GM19025 (cell line): ENCODE results near the gene RHOF.
A peak's percentile ranks its signal among the peaks of the same experiment; 100 is the strongest.

Source experiments
- ATAC-seq: cut with Tn5 transposase; IDR thresholded peaks from one replicate; pipeline ENCODE4 v1.9.1; 2021; ENCODE audit warnings: mild to moderate bottlenecking, low read depth, moderate library complexity; ENCODE audit not compliant: unreplicated experiment

Gene RHOF, protein sequence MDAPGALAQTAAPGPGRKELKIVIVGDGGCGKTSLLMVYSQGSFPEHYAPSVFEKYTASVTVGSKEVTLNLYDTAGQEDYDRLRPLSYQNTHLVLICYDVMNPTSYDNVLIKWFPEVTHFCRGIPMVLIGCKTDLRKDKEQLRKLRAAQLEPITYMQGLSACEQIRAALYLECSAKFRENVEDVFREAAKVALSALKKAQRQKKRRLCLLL

DNA sequence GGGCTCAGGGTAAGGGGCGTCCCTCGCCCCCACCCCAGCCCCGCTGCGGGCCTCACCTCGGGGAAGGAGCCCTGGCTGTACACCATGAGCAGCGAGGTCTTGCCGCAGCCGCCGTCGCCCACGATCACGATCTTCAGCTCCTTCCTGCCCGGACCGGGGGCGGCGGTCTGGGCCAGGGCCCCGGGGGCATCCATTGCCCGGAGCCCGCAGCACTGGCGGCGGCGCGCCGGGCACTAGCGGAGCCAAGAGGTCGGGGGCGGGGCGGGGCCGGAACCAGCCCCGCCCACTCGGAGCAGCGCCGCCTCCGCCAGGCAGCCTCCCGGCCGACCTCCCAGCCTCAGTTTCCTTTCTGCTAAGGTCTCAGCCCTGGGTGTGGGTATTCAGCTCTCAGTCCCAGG, at the start of gene RHOF:
Gene RHOF, minus strand, starts transcription at position 249 of the 398 bp plus-strand sequence. Its CDS starts 55 bp downstream, at position 194.
- ATAC-seq: peak; percentile 18

DNA sequence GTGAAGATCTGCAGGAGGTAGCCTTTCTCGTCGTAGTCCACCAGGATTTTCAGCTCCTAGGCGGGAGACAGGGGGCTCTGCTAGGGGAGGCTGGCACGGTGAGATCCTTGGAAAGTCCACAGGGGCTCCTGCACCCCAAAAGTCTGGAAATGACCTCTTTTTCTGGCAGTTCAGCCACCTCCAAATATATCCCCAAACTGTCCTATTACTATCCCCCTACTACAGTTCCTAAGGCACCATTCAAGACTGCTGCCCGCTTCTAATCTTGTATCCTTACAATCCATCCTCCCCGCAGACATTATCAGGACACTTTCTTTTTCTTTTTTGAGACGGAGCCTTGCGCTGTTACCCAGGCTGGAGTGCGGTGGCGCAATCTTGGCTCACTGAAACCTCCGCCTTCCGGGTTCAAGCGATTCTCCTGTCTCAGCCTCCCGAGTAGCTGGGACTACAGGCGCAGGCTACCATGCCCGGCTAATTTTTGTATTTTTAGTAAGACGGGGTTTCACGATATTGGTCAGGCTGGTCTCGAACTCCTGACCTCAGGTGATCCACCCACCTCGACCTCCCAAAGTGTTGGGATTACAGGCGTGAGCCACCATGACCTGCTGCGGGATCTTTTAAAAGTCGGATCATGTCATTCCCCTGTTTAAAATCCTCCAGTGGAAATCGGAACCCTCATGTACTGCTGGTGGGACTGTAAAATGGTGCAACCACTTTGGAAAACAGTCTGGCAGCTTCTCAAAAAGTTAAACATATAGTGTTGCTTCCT, 46.7 kb upstream of the RHOF start:
- no peak for ATAC-seq

DNA sequence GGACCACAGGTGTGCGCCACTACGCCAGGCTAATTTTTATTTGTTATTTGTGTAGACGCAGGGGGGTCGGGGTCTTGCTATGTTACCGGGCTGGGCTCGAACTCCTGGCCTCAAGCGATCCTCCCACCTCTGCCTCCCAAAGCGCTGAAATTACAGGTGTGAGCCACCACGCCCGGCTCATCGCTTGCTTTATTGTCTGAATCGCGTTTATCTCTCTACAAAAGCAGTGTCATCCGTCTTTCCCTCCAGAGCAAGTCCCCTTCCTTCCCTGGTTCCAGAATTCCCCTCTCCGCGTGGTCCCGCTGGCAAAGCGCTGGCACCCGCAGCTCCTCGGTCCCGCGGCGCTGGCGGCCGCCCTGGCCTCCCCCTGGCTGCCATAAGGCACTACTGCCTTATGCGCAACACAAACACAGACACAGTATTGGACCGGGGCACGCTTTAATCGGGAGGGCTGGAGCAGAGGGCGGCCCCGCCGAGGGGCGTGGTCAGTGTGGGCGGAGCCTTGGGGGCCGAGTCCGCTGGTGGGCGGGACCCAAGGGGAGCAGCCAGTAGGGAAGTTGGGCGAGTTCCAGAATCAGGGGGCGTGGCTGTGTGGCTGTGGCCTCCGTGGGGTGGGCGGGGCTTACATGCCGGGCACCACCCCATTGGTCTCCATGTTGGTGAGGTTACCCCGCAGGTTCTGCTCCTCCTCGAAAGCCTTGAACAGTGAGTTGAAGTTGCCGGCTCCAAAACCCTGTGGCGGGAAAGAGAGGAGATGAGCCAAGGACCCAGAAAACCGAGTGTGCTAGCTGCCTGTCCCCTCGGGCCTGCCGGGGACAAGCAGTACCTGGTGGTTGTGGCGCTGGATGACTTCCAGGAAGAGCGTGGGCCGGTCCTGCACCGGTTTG, 45.9 kb upstream of the RHOF start:
- ATAC-seq: peak; percentile 93

DNA sequence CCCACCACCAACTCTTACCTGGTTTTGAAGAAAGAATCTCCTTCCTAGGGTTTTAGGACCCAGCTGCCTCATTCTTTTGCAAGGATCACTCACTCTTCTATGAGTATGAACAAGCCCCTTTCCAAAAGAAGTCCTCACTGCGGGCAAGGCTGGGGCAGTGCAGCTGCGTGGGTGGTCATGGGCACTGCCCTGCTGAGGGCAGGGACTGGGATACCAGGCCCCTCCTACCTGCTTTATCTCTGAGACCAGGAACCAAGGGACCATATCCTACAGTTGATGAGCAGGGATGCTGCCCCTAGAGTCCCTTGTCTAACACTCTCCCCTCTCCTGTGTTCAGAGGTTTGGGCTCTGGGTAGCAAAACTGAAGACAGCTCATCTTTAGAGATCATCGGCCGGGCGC, 44.6 kb upstream of the RHOF start:
- ATAC-seq: no peak

DNA sequence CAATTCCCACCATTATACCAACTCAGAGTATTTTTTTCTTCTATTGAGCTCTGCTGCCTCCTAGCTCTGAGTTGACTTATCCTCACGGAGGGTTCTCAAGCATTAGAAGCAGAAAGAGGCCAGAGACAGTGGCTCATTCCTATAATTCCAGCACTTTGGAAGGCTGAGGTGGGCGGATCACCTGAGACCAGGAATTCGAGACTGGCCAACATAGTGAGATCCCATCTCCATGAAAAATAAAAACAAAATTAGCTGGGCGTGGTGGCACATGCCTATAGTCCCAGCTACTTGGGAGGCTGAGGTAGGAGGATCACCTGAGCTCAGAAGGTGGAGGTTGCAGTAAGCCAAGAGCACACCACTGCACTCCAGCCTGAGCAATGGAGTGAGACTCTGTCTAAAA, 44.2 kb upstream of the RHOF start:
- ATAC-seq: no peak

DNA sequence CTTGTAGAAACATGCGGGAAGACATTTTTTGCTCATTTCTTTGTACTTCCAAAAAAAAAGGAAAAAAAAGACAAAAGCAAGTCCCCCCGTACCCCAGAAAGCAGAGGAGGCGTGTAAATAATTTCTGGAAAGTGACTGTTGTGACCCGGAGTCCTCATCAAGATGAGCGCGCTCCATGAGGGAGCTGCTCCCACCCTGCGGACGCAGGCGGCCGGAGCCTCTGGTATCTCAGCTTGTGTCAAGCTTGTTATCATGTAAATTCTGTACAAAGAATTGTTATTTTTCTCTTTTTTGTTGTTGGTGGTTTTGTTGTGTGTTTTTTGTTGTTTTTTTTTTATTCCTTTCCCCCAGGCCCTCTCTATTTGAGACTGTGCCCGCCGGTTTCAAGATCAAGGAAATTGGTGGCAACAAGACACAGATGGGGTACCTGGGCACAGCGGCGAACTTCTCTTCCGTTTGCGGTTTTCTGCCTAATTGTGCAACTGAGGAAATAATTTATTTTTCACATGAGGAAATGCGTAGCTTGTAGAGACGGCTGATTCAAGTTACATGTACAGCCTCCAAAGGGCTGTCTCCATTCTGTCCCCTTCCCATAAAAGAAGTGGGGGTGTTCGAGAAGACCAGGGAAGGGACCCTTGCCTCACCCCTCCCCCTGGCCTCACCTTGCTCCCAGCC, 38.2 kb upstream of the RHOF start:
- no peak for ATAC-seq

DNA sequence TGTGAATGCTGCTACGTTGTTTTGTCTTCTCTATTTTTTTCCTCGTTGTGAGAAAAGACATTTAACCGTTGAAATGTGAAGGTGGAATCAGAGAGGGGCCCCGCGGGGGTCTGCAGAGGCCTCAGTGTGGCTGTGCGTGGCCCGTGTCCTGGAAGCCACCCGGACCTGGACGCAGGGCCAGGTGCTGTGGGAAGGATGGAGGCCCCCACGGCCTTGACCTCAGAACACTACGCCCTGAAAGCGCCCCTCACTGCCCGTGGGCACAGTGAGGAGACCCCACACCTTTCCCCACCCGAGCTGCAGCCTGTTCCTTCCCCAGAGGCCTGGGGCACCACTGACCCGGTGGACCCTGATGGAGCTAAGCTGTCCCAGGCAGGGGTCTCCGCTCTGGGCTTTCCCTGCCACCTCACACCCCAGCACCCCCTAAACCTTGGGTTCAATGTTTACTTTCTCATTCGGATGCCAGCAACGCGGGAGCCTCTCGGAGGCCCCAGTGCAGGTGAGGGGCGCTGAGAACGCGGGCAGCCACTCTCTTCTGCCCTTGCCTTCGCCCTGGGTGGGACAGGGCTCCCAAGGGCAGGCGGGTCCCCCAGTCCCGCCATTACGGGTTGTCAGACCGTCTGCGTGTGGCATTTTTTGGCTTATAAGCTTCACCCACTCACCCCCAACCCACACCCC, 37.2 kb upstream of the RHOF start:
- ATAC-seq: no peak

DNA sequence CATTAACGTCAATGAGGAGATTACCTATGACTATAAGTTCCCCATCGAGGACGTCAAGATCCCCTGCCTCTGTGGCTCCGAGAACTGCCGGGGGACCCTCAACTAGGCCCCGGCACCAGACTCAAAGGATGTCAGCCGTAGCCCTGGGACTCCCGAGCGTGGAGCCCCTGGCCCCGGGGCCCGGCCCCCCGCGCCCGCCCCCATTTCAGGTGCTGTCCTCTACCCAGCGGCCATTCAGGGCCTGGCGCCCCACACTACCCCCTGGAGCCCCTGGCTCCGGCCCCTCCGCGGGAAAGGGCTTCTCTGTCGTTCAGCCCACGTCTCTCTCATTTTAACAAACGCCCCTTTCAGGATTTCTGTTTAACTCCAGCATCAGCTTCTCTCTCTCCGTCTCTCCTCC, 36.6 kb upstream of the RHOF start:
- ATAC-seq: no peak

DNA sequence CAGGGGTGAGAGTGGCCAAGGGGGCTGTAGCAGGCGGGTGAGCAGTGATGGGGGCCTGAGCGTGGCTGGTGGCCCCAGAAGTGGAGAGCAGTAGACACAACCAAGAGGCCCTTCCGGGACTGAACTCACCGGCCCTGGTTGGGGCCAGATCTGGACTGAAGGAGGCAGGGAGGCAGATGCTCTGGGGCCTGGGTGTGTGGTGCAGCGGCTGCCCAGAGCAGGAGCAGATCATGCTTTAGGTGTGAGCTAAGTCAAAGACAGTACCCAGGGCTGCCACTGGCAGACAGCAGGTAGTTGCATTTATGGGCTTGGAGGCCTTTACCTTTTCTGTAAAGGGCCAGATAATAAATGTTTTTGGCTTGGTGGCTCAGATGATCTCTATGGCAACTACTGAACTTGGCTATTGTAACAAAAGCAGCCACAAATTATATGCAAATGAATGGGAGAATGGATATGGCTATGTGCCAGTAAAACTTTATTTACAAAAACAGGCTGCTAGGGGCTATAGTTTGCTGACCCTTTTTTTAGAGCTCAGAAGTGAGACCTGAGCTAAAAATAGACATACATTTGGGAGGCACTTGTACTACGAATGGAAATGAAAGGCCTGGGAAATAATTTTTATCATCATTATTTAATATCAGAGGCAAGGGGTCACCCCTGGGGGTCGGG, 35.9 kb upstream of the RHOF start:
- no peak for ATAC-seq

DNA sequence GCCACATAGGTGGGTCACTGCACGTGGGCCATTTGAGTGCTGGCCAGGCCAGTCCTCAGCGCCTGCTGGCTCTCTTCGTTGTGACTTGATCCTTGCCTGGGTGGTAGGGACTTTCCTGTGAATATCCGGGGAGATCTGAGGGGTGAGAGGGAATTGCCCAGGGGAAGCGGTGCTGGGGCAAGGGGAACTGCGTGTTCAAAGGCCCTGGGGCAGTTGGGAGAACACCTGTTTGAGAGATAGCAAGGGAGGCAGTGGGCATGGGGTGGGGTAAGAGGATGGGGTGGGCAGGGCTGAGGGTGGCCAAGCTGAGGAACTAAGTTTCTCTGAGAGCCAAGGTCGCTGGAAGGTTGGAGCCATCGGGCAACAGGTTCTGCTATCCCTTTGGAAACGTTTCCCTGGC, 35.3 kb upstream of the RHOF start:
- no peak for ATAC-seq

DNA sequence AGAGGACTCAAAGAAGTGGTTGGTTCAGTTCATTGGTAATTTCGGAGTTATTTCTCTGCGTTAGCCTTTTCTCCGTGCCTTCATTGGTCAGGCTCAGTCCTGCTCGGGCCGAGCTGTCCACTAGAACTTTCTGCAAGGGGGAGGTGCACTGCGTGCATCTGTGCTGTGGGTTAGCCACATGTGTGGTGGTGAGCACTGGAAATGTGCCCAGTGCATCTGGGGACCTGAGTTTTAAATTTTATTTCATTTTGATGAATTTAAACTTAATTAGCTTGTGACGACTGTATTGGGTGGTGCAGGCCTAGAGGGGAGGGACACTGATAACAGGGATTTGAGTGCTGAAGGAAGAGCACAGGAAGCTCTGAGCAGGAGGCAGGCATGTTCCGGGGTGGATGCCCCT, 34.8 kb upstream of the RHOF start:
- ATAC-seq: no peak

DNA sequence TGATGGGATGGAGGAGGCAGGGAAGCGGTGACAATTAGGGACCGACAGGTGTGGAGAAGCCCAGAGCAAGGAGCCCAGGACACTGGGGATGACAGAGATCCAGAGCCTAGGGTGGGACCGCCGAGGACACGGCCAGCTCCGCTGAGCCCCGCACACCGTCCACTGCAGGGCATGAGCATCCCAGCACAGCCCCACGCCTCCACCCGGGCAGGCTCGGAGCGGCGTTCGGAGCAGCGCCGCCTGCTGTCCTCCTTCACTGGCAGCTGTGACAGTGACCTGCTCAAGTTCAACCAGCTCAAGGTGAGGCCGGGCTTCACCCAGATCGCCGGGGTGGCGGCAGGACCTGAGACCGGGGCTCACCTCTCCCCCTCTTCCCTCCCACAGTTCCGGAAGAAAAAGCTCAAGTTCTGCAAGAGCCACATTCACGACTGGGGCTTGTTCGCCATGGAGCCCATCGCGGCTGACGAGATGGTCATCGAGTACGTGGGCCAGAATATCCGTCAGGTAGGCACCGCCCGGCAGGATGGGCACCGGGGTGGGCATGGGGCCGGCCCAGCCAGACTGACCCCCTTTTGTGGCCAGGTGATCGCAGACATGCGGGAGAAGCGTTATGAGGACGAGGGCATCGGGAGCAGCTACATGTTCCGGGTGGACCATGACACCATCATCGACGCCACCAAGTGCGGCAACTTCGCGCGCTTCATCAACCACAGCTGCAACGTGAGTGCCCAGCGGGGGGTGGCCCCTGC, 34.0 kb upstream of the RHOF start:
- no peak for ATAC-seq

DNA sequence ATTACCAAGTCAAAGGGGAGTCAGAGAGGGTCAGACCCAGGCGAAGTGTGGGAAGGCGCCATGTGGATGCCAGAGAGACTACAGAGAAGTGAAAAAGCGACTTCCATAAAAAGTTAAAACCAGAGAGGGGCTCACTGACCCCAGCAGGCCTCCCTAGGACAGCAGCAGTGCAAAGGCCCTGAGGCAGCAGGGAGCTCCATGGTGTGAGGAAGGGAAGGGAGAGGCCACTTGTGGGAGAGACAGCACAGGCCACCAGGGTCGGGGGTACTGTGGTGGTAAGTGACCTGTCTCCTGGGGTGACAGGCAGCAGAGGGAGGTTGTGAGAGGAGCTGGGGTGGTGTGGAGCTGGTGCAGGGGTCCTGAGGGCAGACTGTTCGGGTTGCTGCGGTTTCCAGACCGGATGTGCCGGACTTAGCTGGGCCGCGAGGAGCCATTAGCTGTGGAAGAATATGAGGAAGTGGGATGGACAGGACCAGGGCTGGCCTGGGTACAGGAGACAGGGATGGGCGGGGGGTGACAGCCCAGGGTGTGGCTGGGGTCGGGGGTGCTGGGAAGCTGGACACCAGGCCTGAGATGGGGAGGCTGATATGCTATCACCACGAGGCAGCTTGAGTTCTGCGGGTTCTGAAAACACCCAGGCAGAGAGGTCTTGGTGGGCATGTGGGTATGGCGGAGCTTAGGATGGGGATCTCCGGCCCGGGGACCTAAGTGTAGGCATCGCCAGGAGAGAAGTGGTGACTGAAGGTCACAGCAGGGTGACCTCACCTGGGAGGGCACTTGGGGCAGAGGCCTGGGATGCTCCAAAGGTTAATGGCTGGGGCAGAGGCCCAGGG, 33.0 kb upstream of the RHOF start:
- ATAC-seq: no peak

DNA sequence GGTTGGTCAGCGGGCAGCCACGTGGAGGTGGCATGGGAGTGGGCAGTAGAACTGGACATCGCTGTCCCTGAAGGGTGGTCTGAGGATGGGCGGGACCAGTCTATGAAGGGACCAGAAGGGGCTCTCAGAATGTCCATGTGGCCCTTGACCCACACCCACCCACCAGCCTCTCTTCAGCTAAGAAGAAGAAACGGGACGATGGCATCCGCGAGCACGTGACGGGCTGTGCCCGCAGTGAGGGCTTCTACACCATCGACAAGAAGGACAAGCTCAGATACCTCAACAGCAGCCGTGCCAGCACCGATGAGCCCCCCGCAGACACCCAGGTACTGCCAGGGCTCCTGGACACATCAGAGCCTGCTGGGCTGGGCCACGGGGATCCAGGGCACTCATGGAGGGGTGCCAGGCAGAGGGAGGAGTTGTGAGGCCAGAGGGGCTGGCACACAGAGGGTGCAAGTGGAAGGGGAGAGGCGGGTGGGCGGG, 31.6 kb upstream of the RHOF start:
- no peak for ATAC-seq

DNA sequence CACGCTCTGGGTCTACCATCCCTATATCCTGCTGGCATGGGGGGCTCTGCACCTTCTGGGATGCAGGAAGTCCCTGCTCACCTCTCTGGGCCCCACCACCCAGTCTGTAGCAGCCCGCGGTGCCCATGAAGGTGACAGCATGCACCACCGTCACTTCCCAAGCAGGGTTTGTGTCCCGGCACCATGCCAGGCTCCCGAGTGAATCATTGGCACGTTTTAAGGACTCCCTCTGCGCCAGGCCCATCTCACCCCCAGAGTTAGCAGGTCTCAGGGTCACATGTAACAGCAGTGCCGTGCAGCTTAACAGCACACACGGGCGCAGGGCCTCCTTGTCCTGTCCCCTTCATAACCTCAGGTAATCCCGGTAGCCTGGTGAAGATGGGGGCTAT, 30.2 kb upstream of the RHOF start:
- no peak for ATAC-seq

DNA sequence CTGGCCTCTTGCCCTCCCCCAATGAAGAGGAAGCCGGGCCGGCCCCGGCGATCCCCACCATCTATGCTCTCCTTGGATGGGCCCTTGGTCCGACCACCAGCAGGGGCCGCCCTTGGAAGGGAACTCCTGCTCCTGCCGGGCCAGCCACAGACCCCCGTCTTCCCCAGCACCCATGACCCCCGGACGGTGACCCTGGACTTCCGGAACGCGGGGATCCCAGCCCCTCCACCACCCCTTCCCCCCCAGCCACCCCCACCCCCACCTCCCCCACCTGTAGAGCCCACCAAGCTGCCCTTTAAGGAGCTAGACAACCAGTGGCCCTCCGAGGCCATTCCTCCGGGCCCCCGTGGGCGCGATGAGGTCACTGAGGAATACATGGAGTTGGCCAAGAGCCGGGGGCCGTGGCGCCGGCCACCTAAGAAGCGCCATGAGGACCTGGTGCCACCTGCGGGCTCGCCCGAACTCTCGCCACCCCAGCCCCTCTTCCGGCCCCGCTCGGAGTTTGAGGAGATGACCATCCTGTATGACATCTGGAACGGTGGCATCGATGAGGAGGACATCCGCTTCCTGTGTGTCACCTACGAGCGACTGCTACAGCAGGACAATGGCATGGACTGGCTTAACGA, 29.7 kb upstream of the RHOF start:
- no peak for ATAC-seq

DNA sequence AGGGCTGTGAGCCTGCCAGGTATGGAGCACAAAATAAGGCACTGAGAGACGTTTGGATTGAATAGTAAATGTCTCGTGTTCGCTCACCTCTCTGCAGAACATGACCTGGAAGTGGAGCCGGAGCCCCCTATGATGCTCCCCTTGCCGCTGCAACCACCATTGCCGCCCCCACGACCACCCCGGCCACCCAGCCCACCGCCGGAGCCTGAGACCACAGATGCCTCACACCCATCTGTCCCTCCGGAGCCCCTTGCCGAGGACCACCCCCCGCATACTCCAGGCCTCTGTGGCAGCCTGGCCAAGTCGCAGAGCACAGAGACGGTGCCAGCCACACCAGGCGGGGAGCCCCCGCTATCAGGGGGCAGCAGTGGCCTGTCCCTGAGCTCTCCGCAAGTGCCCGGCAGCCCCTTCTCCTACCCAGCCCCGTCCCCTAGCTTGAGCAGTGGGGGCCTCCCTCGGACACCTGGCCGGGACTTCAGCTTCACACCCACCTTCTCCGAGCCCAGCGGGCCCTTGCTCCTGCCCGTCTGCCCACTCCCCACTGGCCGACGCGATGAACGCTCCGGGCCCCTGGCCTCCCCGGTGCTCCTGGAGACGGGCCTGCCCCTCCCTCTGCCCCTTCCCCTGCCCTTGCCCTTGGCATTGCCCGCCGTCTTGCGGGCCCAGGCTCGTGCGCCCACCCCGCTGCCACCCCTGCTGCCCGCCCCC, 29.1 kb upstream of the RHOF start:
- ATAC-seq: no peak
